HG02885 (cell line): Measurements from ENCODE around the gene FUT4.

Source experiments
- ATAC-seq: cut with Tn5 transposase; IDR thresholded peaks from one replicate; pipeline ENCODE4 v1.9.1; 2021; ENCODE audit warnings: mild to moderate bottlenecking; ENCODE audit not compliant: unreplicated experiment, poor library complexity

The FUT4 gene

GRCh38 chr11:94595076-94595475 is 51.4 kb downstream of the FUT4 start:
- no peak for ATAC-seq

- no peak for ATAC-seq
These were observed 54.2 kb downstream of the FUT4 start for GRCh38 chr11:94597896-94598295.
